ENCODE data around the gene PPP1R14C.

GRCh38 chr6:150269857-150270223 is 127.0 kb downstream of the PPP1R14C start:
- no peak for TF ChIP-seq CTCF (IDR thresholded peaks at IDR 0.05)
- TF ChIP-seq POLR2A (IDR thresholded peaks at IDR 0.05) = no peak
